Activated CD4-positive, alpha-beta T cell treated with anti-CD3 and anti-CD28 coated beads for 4 hours (primary cell): ENCODE results near the gene BTN2A1.
"Not testable (repeated sequence)": the region's sequence is repeated elsewhere in the genome, so short reads cannot be mapped to it uniquely, and the experiment has no call there.

Experiments
- DNase-seq, 2 donors: peaks; one replicate each; pipeline ENCODE4 v3.0.0-alpha.2; 2020

The BTN2A1 gene

GRCh38 chr6:26433680-26434079, 24.1 kb upstream of the BTN2A1 start:
- DNase-seq = not testable (repeated sequence)

GRCh38 chr6:26436018-26436417, 21.7 kb upstream of the BTN2A1 start:
- DNase-seq = no peak

- DNase-seq = no peak
Measured at GRCh38 chr6:26437550-26437949, 20.2 kb upstream of the BTN2A1 start.

GRCh38 chr6:26438000-26438399, 19.8 kb upstream of the BTN2A1 start:
- DNase-seq = no peak

GRCh38 chr6:26439151-26440125, 18.3 kb upstream of the BTN2A1 start:
- DNase-seq = no peak

- DNase-seq = no peak
Measured at GRCh38 chr6:26440977-26441358, 16.8 kb upstream of the BTN2A1 start.

- DNase-seq = no peak
Measured at GRCh38 chr6:26441977-26442376, 15.8 kb upstream of the BTN2A1 start.

GRCh38 chr6:26445934-26446667, 11.7 kb upstream of the BTN2A1 start:
- DNase-seq = peak in 1 of 2 donors; percentile 10

GRCh38 chr6:26447257-26447656, 10.5 kb upstream of the BTN2A1 start:
- DNase-seq = no peak

GRCh38 chr6:26450240-26450639, 7.5 kb upstream of the BTN2A1 start:
- DNase-seq = no peak

GRCh38 chr6:26452631-26453235, 5.0 kb upstream of the BTN2A1 start:
- no peak for DNase-seq

GRCh38 chr6:26454631-26455030, 3.1 kb upstream of the BTN2A1 start:
- no peak for DNase-seq

GRCh38 chr6:26455357-26455970, 2.3 kb upstream of the BTN2A1 start:
- DNase-seq = no peak

GRCh38 chr6:26457264-26457805, 420 bp upstream of the BTN2A1 start:
- no peak for DNase-seq

- no peak for DNase-seq
Measured at GRCh38 chr6:26459023-26459810, 1.5 kb downstream of the BTN2A1 start.

- DNase-seq = not testable (repeated sequence)
Measured at GRCh38 chr6:26461353-26461752, 3.6 kb downstream of the BTN2A1 start.

- DNase-seq = no peak
Measured at GRCh38 chr6:26464014-26464413, 6.3 kb downstream of the BTN2A1 start.

- no peak for DNase-seq
Measured at GRCh38 chr6:26464416-26465131, 6.8 kb downstream of the BTN2A1 start.

- no peak for DNase-seq
Measured at GRCh38 chr6:26465776-26466175, 8.0 kb downstream of the BTN2A1 start.

- DNase-seq = no peak
Measured at GRCh38 chr6:26468829-26469228, 11.1 kb downstream of the BTN2A1 start.

GRCh38 chr6:26470643-26471042, 12.9 kb downstream of the BTN2A1 start:
- DNase-seq = no peak
